Right cardiac atrium (tissue), 5 donors: Measurements from ENCODE around the gene SCYGR8. TPM values are rescaled to one million over a fixed set of nuclear protein-coding genes. Genes with fewer than 3 reads are reported as not detected.

Experiments used
- ATAC-seq, 2 donors: fragments of 200-7000 bp; cut with Tn5 transposase; one replicate each; pipeline versions ENCODE4 v1.8.0 to v1.9.1; 2020; ENCODE audit warnings: moderate library complexity in 2 of 2, mild to moderate bottlenecking in 1 of 2
- DNase-seq, 3 donors: peaks; one replicate each; pipeline ENCODE4 v3.0.0-alpha.2; 2020
- H3K27ac ChIP-seq: one replicate; pipeline ENCODE4 v1.5.1; 2013; ENCODE audit warnings: mild to moderate bottlenecking, low read length, control low read depth, moderate library complexity
- H3K27me3 ChIP-seq: one replicate; pipeline ENCODE4 v1.6.1; 2013; ENCODE audit not compliant: control insufficient read depth, insufficient read depth
- H3K4me1 ChIP-seq: one replicate; pipeline ENCODE4 v1.6.1; 2013; ENCODE audit warnings: low read length; ENCODE audit not compliant: control insufficient read depth, insufficient read depth
- H3K4me3 ChIP-seq: one replicate; pipeline ENCODE4 v1.5.1; 2013; ENCODE audit warnings: low read length, control low read depth
- H3K9me3 ChIP-seq: one replicate; pipeline ENCODE4 v1.6.1; 2013; ENCODE audit warnings: low read length; ENCODE audit not compliant: control insufficient read depth
- WGBS: extraction: QIAGEN DNeasy Blood & Tissue Kit; methylation state at CpG from one replicate; pipeline ENCODE4 v1.1.7; 2013; 5-methylcytosine and 5-hydroxymethylcytosine counted together
- intact Hi-C, 4 donors: fragments of 100-400 bp; cut with DNase I; formaldehyde crosslinking; loops; one replicate each; pipeline versions ENCODE4 v1.11.0 to v1.14.0; 2022 to 2023
- polyA plus RNA-seq: library from polyadenylated mRNA; stranded (reverse); fragments of 200-250 nt; gene quantifications from one replicate; pipeline ENCODE4 v1.2.3, GENCODE V29; 2013
- total RNA-seq, 4 donors: library from RNA; stranded (reverse); fragmentation: NEBNext Ultra II Directional; extraction: Animal tissue kit (Norgen Biotek cat#: 25700); gene quantifications; one replicate each; pipeline ENCODE4 v1.2.1, GENCODE V29; 2021
- donor health status: healthy with polysubstance abuse.
- donor health status: DM: no; HTN: yes; CAD: no.
- donor health status: DM: no; HTN: no; CAD: no.
- donor health status: DM: no; HTN: yes; CAD: no; lungs with severe emphysema.
- donor health status: DM: yes; HTN: yes; CAD: no.

Gene SCYGR8
- total and polyA plus RNA-seq, 5 donors = not detected

DNA sequence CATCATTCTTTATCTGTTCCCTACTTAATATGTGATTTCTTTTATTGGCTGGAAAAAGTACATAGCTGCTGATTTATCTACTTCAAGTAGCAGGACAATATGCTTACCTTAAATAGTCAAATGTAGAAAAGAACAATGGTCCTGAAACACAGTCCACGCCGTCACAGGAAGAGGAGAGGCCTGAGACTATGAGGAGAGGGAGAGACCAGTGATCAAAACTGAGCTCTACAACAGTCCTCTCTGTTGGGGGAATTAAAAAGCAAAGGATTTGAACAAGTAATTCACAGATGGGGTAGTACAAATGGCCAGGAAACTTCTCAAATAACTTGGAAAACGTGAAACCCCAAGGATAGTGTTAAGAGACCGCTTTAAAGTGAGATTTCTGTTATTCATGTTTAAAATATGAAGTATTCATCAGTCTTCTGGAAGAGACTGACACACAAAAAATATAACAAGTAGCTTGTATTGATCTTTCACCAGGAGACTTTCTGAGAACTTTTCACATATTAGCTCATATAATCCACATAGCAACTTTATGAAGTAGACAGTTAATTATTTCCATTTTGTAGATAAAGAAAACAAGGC, 20.2 kb downstream of the SCYGR8 start:
- WGBS = 41% methylated on average over 4 of the region's 4 CpGs
- intact Hi-C loops = loop anchor here in 3 of 4 donors (5.0 to 10.0 kb wide), 4 partner anchors 109 to 359 kb away; partner anchors contain the start of gene AGFG1 (in 2 of the 3)
- Histone ChIP-seq H3K4me3 (no peak overlapping the region), H3K9me3 (no peaks in the 10 kb centered on the region), H3K27me3 (no peaks in the 10 kb centered on the region), H3K4me1 (no peaks in the 10 kb centered on the region), H3K27ac (no peak overlapping the region)
- DNase-seq (no peak), ATAC-seq (peak in 1 of 2 donors; percentile 55)

GRCh38 chr2:227766373-227766883, 20.7 kb downstream of the SCYGR8 start:
- WGBS = 18% methylated on average over 11 of the region's 11 CpGs
- Histone ChIP-seq H3K9me3 (no peaks in the 10 kb centered on the region), H3K4me3 (no peak overlapping the region), H3K27ac (no peak overlapping the region), H3K27me3 (no peaks in the 10 kb centered on the region), H3K4me1 (no peaks in the 10 kb centered on the region)
- intact Hi-C loops = loop anchor here in 3 of 4 donors (5.0 to 10.0 kb wide), 4 partner anchors 109 to 359 kb away; partner anchors contain the start of gene AGFG1 (in 2 of the 3)
- ATAC-seq (peak; percentile 98 to 99), DNase-seq (peak; percentile 81 to 92 (median 87))

- H3K4me1 ChIP-seq = no peaks in the 10 kb centered on the region
- H3K4me3 ChIP-seq = no peak overlapping the region
- DNase-seq (peak in 1 of 3 donors; percentile 58), ATAC-seq (no peak)
- no peak overlapping the region for H3K27ac ChIP-seq
- no peaks in the 10 kb centered on the region for H3K27me3 ChIP-seq
- 93% methylated on average over 22 of the region's 22 CpGs for WGBS
- H3K9me3 ChIP-seq = no peaks in the 10 kb centered on the region
- intact Hi-C loops = loop anchor here in 3 of 4 donors (5.0 to 10.0 kb wide), 4 partner anchors 111 to 361 kb away; partner anchors contain the start of gene AGFG1 (in 2 of the 3)
Observed at GRCh38 chr2:227767830-227768229, 22.1 kb downstream of the SCYGR8 start.

DNA sequence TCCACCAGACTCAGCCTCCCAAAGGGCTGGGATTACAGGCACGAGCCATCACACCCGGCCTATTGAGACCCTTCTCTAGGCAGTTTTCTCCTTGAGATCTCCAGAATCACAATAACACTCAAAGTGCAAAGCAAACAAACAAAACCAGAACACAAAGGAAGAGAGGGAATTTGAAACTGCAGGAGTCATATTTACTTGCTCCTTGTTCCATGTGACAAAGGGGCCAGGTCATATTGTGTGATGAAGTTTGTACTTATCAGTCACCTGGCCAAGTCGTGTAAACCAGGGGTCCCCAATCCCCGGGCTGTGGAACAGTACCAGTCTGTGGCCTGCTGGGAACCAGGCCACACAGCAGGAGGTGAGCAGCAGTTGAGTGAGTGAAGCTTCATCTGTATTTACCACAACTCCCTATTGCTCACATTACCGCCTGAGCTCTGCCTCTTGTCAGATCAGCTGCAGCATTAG, 26.5 kb downstream of the SCYGR8 start:
- intact Hi-C loops = no loop called here
- DNase-seq (no peak), ATAC-seq (no peak)
- 77% methylated on average over 5 of the region's 5 CpGs for WGBS
- Histone ChIP-seq H3K27ac (no peak overlapping the region), H3K4me1 (no peaks in the 10 kb centered on the region), H3K27me3 (no peaks in the 10 kb centered on the region), H3K9me3 (no peaks in the 10 kb centered on the region), H3K4me3 (no peak overlapping the region)

DNA sequence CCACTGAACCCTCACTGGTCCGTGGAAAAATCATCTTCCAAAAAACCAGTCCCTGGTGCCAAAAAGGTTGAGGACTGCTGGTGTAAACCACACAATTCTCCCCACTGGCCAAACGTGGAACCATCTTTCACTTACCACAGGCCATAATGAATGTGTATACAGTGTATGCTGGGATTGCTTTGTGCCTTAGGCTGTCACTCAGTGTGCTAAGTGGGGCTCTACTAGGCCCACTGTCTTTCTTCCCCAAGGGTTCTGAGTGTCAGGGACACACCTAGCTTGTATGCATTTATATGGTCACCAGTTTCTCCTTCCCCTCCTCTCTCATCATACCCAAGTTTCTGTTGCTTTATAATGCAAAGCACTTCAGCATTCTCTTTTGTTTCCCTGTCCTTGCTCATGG, 27.2 kb downstream of the SCYGR8 start:
- Histone ChIP-seq H3K4me1 (no peaks in the 10 kb centered on the region), H3K4me3 (no peak overlapping the region), H3K27me3 (no peaks in the 10 kb centered on the region), H3K9me3 (no peaks in the 10 kb centered on the region), H3K27ac (no peak overlapping the region)
- DNase-seq (no peak), ATAC-seq (no peak)
- intact Hi-C loops = no loop called here
- WGBS = 53% methylated on average over 2 of the region's 2 CpGs

- intact Hi-C loops = no loop called here
- Histone ChIP-seq H3K27me3 (no peaks in the 10 kb centered on the region), H3K4me1 (no peaks in the 10 kb centered on the region), H3K27ac (no peak overlapping the region), H3K9me3 (no peaks in the 10 kb centered on the region), H3K4me3 (no peak overlapping the region)
- ATAC-seq (no peak), DNase-seq (no peak)
- WGBS = 62% methylated on average over 15 of the region's 15 CpGs
Observed at GRCh38 chr2:227774011-227774624, 28.4 kb downstream of the SCYGR8 start.

DNA sequence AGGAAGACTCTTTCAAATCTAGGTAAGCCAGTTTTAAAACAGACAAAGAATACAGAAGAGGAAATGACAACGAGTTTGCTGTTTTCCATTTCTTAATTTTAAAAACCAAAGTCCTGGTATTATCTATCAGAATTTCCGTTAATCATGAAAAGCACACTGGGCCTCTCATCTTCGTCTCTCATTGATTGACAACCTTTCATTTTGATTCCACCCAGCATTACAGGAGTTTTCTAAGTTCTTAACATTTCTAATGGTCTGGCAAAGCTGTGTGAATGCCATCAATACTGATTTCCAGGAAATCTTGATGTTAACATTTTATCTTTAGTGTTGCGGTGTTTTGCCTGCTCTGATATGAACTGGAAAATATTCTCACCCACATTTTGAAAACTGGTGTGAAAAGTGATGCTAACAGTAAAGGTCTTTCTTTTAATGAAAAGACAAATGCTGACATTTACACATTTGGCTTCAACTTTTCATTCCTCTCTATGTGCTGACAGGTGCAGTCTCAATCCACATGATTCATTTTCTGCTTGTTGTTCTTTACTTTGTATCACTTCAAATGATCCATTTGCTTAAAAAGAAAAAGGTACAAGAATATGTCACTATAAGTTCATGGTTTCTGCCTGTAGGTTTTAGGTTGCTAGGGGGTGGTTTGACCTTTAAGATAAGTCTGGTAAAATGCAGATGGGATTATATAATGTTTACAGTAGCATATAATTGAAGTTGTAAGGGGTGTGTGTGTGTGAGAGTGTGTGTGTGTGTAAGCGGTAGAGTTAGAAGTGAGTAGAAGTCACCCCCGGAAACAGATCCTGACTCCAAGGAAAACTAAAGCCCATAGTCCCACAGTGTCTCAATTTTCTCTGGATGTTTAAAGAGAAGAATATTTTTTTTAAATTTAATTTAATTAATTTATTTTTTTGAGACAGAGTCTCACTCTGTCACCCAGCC, 29.5 kb downstream of the SCYGR8 start:
- 77% methylated on average over 6 of the region's 6 CpGs for WGBS
- no peak for ATAC-seq

GRCh38 chr2:227780981-227781615, 35.4 kb downstream of the SCYGR8 start:
- intact Hi-C loops = no loop called here
- ATAC-seq = peak in 1 of 2 donors; percentile 69
- Histone ChIP-seq H3K9me3 (no peaks in the 10 kb centered on the region), H3K27ac (no peak overlapping the region), H3K4me3 (no peak overlapping the region), H3K4me1 (no peaks in the 10 kb centered on the region), H3K27me3 (no peaks in the 10 kb centered on the region)
- no peak for DNase-seq
- 60% methylated on average over 14 of the region's 14 CpGs for WGBS

More for the DNA sequence above, 29.5 kb downstream of the SCYGR8 start:
- Histone ChIP-seq H3K27ac (no peak overlapping the region), H3K27me3 (no peaks in the 10 kb centered on the region), H3K4me3 (no peak overlapping the region), H3K4me1 (no peaks in the 10 kb centered on the region), H3K9me3 (no peaks in the 10 kb centered on the region)
- intact Hi-C loops = no loop called here
- DNase-seq = no peak

DNA sequence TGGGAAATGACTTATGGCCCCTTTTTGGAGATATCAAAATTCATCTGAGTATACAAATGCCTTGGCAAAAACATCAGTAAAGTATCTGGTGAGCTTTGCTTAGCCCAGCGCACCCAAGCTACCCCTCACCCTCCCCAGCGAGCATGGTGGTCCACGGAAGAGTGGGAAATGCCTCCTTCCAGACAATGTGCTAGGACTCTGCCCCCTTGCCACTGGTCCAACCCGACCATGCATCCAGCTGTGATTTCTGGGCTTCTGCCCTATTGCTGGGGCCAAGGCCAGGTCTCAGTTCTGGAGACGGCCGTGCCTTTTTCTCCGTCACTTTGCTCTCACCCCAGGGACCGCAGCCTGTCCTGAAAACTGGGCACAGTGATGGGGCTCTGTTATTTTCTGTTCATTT, 36.1 kb downstream of the SCYGR8 start:
- 64% methylated on average over 8 of the region's 8 CpGs for WGBS
- Histone ChIP-seq H3K27me3 (no peaks in the 10 kb centered on the region), H3K4me1 (no peaks in the 10 kb centered on the region), H3K27ac (no peak overlapping the region), H3K4me3 (no peak overlapping the region), H3K9me3 (no peaks in the 10 kb centered on the region)
- ATAC-seq (peak; percentile 16 to 71), DNase-seq (peak in 1 of 3 donors; percentile 66)
- intact Hi-C loops = no loop called here

DNA sequence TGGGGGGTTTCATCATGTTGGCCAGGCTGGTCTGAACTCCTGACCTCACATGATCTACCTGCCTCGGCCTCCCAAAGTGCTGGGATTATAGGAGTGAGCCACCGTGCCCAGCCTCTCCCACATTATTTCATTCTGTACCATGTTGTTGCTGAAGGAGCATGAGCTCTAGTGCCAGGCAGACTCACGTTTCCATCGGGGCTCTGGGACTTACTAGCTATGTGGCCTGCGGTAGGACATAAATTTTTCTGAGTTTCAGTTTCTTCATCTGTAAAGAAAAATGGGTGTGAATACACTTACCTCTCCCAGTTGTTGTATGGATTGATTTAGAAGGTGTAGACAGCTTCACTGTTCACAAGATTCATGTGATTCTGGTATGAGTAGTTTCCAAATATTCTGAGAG, 37.1 kb downstream of the SCYGR8 start:
- intact Hi-C loops = no loop called here
- Histone ChIP-seq H3K27me3 (no peaks in the 10 kb centered on the region), H3K9me3 (no peaks in the 10 kb centered on the region), H3K4me1 (no peaks in the 10 kb centered on the region), H3K27ac (no peak overlapping the region), H3K4me3 (no peak overlapping the region)
- ATAC-seq = no peak
- no peak for DNase-seq
- WGBS = 89% methylated on average over 5 of the region's 5 CpGs
